SK-N-MC (cell line): ENCODE results near the gene GPR84.

Experiments
- DNase-seq: peaks from one replicate; pipeline ENCODE4 v3.0.0-alpha.2; 2011; ENCODE audit warnings: low read depth, low spot score
- H3K27ac ChIP-seq: fragments of 200-600 bp; sonication (generic); 2 replicates; pipeline ENCODE4 v1.5.1; 2016; ENCODE audit warnings: mixed run types
- H3K36me3 ChIP-seq: fragments of 200-600 bp; sonication (generic); 2 replicates; pipeline ENCODE4 v1.6.1; 2017; ENCODE audit warnings: antibody characterized with exemption, low read length, mixed read lengths; ENCODE audit not compliant: insufficient read depth
- H3K4me3 ChIP-seq: fragments of 200-600 bp; sonication (generic); 2 replicates; pipeline ENCODE4 v1.5.1; 2016
- H3K9ac ChIP-seq: fragments of 200-600 bp; sonication (generic); 2 replicates; pipeline ENCODE4 v1.8.0; 2017; ENCODE audit warnings: mixed run types, mixed read lengths; ENCODE audit not compliant: insufficient read length
- H3K9me3 ChIP-seq: fragments of 200-600 bp; sonication (generic); 2 replicates; pipeline ENCODE4 v1.6.1; 2017; ENCODE audit warnings: low read depth, mild to moderate bottlenecking, antibody characterized with exemption, low read length, moderate library complexity, mixed read lengths
- EZH2 ChIP-seq: fragments of 200-600 bp; sonication (generic); IDR thresholded peaks from one replicate; pipeline ENCODE4 v1.6.1; 2017; ENCODE audit warnings: antibody characterized with exemption
- FOXP2 ChIP-seq: optimal IDR thresholded peaks from 2 replicates; pipeline ENCODE3; 2011; ENCODE audit warnings: mild to moderate bottlenecking, moderate library complexity; ENCODE audit not compliant: insufficient read depth; ENCODE audit errors: extremely low read length, control extremely low read depth
- POLR2AphosphoS5 ChIP-seq: IDR thresholded peaks from 2 replicates; pipeline ENCODE4 v1.6.1; 2012; ENCODE audit warnings: mild to moderate bottlenecking, low read depth, low read length, borderline replicate concordance

GPR84 gene

GRCh38 chr12:54388237-54389133 is 24.2 kb upstream of the GPR84 start:
- DNase-seq: peak; percentile 53
- Histone ChIP-seq H3K4me3 (peak overlapping the region; percentile 61), H3K27ac (peak overlapping the region; percentile 85), H3K9ac (no peak overlapping the region), H3K36me3 (no peaks in the 10 kb centered on the region), H3K9me3 (no peaks in the 10 kb centered on the region)
- TF ChIP-seq EZH2 (no peak), FOXP2 (no peak), POLR2AphosphoS5 (no peak)

- Histone ChIP-seq H3K9me3 (no peaks in the 10 kb centered on the region), H3K9ac (no peak overlapping the region), H3K4me3 (no peak overlapping the region), H3K36me3 (peaks cover 4% of the 10 kb centered on the region; the same call in 1 of the 2 replicates), H3K27ac (peak overlapping the region; percentile 85)
- TF ChIP-seq POLR2AphosphoS5 (no peak), EZH2 (no peak), FOXP2 (no peak)
- DNase-seq: no peak
Measured at GRCh38 chr12:54387114-54387467, 22.8 kb upstream of the GPR84 start.

- Histone ChIP-seq H3K9ac (no peak overlapping the region), H3K4me3 (no peak overlapping the region), H3K9me3 (no peaks in the 10 kb centered on the region), H3K27ac (peak overlapping the region; percentile 85), H3K36me3 (peaks cover 6% of the 10 kb centered on the region; the same call in 1 of the 2 replicates)
- TF ChIP-seq EZH2: no peak
- no peak for TF ChIP-seq FOXP2
- no peak for TF ChIP-seq POLR2AphosphoS5
- DNase-seq: no peak
Measured at GRCh38 chr12:54386403-54387113, 22.3 kb upstream of the GPR84 start.

GRCh38 chr12:54385251-54385914 is 21.1 kb upstream of the GPR84 start:
- 0 out of 2 replicates have a peak overlapping the region, but pooled peaks have one; percentile 7 for H3K27ac ChIP-seq
- no peak overlapping the region for H3K9ac ChIP-seq
- H3K9me3 ChIP-seq: no peaks in the 10 kb centered on the region
- H3K4me3 ChIP-seq: no peak overlapping the region
- H3K36me3 ChIP-seq: peaks cover 8% of the 10 kb centered on the region; the same call in 1 of the 2 replicates
- no peak for DNase-seq
- TF ChIP-seq EZH2: no peak
- no peak for TF ChIP-seq POLR2AphosphoS5
- no peak for TF ChIP-seq FOXP2

GRCh38 chr12:54384591-54385041 is 20.3 kb upstream of the GPR84 start, which contains the start of gene ZNF385A:
TSS of gene ZNF385A (minus strand) at chr12:54384733. CDS start at chr12:54384514, 219 bp downstream.
- Histone ChIP-seq H3K27ac (peak within 1 kb of the TSS; percentile 32; the same call in 1 of the 2 replicates), H3K4me3 (no peak within 1 kb of the TSS), H3K36me3 (peaks cover 8% of the 10 kb centered on the region; the same call in 1 of the 2 replicates), H3K9me3 (no peaks in the 10 kb centered on the region), H3K9ac (peak within 1 kb of the TSS; percentile 8)
- DNase-seq: no peak
- TF ChIP-seq FOXP2 (no peak), EZH2 (no peak), POLR2AphosphoS5 (no peak)

- no peak for DNase-seq
- no peaks in the 10 kb centered on the region for H3K9me3 ChIP-seq
- TF ChIP-seq FOXP2 (no peak), EZH2 (no peak), POLR2AphosphoS5 (no peak)
- peaks cover 8% of the 10 kb centered on the region; the same call in 1 of the 2 replicates for H3K36me3 ChIP-seq
- no peak overlapping the region for H3K4me3 ChIP-seq
- no peak overlapping the region for H3K9ac ChIP-seq
- H3K27ac ChIP-seq: no peak overlapping the region
Measured at GRCh38 chr12:54383041-54383609, 18.8 kb upstream of the GPR84 start.

GRCh38 chr12:54381136-54381535 is 16.9 kb upstream of the GPR84 start:
- TF ChIP-seq FOXP2 (no peak), EZH2 (no peak), POLR2AphosphoS5 (no peak)
- H3K9me3 ChIP-seq: no peaks in the 10 kb centered on the region
- no peak overlapping the region for H3K9ac ChIP-seq
- no peak for DNase-seq
- peaks cover 8% of the 10 kb centered on the region; the same call in 1 of the 2 replicates for H3K36me3 ChIP-seq
- H3K4me3 ChIP-seq: no peak overlapping the region
- H3K27ac ChIP-seq: no peak overlapping the region
